Measurements from ENCODE around the gene ZSWIM6. TPM values are rescaled to one million over a fixed set of nuclear protein-coding genes. Genes with fewer than 3 reads are reported as not detected.

The ZSWIM6 gene
- polyA plus RNA-seq, 2 donors, result 3.6 to 5.4 TPM

DNA sequence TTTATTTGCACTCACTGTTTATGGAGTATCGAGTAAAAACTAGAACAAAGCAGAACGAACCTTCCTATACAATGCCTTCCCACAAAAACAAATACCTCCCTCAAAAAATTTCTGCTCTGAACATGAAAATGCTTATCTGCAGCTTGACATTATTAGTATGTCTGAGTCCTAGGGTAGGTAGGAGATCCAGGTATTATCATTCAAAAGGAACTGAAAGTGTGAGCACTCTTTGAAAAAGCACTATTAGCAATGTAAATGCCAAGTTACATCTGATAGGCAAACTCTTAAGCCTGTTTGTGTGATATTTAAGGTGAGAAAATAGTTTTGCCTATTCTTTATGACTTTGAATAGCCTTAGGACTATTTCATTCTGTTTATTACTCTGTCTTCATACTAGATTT, 47.6 kb downstream of the ZSWIM6 start:
- no peak overlapping the region for H3K4me3 ChIP-seq (ENCODE audit: low read depth in 1 of 2, low read length in 2 of 2)
- H3K4me1 ChIP-seq (ENCODE audit: control insufficient read depth in 2 of 2, insufficient read depth in 2 of 2, low read length in 1 of 2), result no peaks in the 10 kb centered on the region
- 83 to 86% methylated on average over 2 of the region's 2 CpGs for WGBS, 2 donors
- no peaks in the 10 kb centered on the region for H3K36me3 ChIP-seq (ENCODE audit: control insufficient read depth in 2 of 2, insufficient read depth in 2 of 2, low read length in 1 of 2)
- H3K27me3 ChIP-seq (ENCODE audit: control insufficient read depth in 1 of 2, insufficient read depth in 2 of 2, low read length in 2 of 2), result no peaks in the 10 kb centered on the region
- no peak overlapping the region for H3K27ac ChIP-seq (ENCODE audit: low read depth in 2 of 2, low read length in 1 of 2)
- no peaks in the 10 kb centered on the region for H3K9me3 ChIP-seq (ENCODE audit: control insufficient read depth in 2 of 2, insufficient read depth in 1 of 2, low read depth in 1 of 2, low read length in 1 of 2)

DNA sequence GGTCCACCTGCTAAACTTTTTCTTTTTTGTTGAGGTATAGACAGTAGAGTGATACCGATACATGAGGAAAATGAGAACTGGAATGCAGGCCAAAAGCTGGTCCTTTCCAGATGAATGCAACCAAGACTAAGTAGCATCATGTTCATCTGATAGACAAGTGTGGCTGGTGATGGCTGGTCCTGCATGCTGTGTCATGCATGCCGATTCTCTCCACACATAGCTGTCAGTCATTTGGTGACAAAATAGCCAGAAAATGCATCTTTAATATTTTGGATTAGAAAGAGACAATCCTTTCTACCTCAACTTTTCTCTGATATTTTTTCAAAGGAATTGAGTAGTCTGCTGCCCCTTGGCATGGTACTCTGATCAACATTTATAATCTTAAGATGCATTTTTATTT, 49.9 kb downstream of the ZSWIM6 start:
- H3K27ac ChIP-seq (ENCODE audit: low read depth in 2 of 2, low read length in 1 of 2), result no peak overlapping the region
- no peak overlapping the region for H3K4me3 ChIP-seq (ENCODE audit: low read depth in 1 of 2, low read length in 2 of 2)
- WGBS, 2 donors, result 86 to 91% methylated on average over 2 of the region's 2 CpGs
- H3K9me3 ChIP-seq (ENCODE audit: control insufficient read depth in 2 of 2, insufficient read depth in 1 of 2, low read depth in 1 of 2, low read length in 1 of 2), result no peaks in the 10 kb centered on the region
- no peaks in the 10 kb centered on the region for H3K4me1 ChIP-seq (ENCODE audit: control insufficient read depth in 2 of 2, insufficient read depth in 2 of 2, low read length in 1 of 2)
- no peaks in the 10 kb centered on the region for H3K36me3 ChIP-seq (ENCODE audit: control insufficient read depth in 2 of 2, insufficient read depth in 2 of 2, low read length in 1 of 2)
- no peaks in the 10 kb centered on the region for H3K27me3 ChIP-seq (ENCODE audit: control insufficient read depth in 1 of 2, insufficient read depth in 2 of 2, low read length in 2 of 2)

DNA sequence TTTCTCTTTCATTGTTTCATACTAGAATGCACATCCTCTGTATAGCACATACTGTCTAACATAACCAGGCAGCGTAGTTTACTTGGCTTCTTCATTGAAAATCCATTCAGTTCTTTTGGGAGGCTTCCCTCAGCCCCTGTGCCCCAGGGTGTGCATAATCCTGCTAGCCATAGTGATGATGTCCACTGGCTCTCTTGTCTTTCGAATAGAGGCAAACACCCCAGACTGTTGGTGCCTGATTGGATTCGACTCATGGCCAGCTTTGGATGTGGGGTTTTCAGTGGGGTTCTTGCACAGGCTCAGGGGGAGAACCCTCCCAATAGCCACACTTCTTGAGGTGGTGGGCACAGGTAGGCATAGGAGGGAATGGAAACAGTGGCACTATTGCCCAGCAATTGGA, 53.6 kb downstream of the ZSWIM6 start:
- H3K4me3 ChIP-seq (ENCODE audit: low read depth in 1 of 2, low read length in 2 of 2), result no peak overlapping the region
- H3K27me3 ChIP-seq (ENCODE audit: control insufficient read depth in 1 of 2, insufficient read depth in 2 of 2, low read length in 2 of 2), result no peaks in the 10 kb centered on the region
- 90 to 98% methylated on average over 3 of the region's 3 CpGs for WGBS, 2 donors
- no peak overlapping the region for H3K27ac ChIP-seq (ENCODE audit: low read depth in 2 of 2, low read length in 1 of 2)
- H3K36me3 ChIP-seq (ENCODE audit: control insufficient read depth in 2 of 2, insufficient read depth in 2 of 2, low read length in 1 of 2), result no peaks in the 10 kb centered on the region
- no peaks in the 10 kb centered on the region for H3K9me3 ChIP-seq (ENCODE audit: control insufficient read depth in 2 of 2, insufficient read depth in 1 of 2, low read depth in 1 of 2, low read length in 1 of 2)
- no peaks in the 10 kb centered on the region for H3K4me1 ChIP-seq (ENCODE audit: control insufficient read depth in 2 of 2, insufficient read depth in 2 of 2, low read length in 1 of 2)

DNA sequence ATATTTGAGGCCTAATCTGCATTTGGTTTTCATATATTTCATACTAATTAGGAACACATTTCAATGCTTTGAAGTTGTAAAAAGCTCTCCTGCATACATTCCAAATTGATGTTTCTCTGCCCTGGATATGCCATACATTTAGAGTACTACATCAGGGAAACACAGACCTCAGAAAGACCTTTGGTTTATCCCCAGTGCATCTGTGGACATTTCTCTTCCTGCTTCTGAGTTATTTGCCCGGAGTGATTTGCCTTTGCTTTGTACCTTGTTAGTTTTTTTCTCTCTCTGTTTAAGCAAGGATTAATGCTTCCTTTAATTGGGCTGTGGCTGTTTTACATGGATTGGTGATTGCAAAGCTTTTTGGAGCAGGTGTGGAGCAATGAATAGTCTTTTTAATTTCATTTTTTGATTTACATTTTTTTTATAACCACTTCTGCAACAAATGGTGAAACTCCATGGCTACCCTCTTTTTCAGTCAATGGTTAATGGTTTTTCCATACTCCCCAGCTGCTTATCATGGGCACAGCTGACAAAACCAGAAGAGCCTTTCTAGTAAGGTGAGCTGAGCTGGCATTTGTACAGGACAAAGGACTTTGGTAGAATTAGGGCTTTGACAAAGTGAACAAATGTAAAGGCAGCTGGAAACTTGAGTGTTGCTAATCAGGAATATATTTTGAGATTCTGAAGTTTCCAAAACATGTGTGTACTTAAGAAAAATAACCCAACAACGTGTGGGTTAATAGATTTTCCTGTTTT, 54.2 kb downstream of the ZSWIM6 start:
- Histone ChIP-seq H3K27me3 (ENCODE audit: control insufficient read depth in 1 of 2, insufficient read depth in 2 of 2, low read length in 2 of 2) (no peaks in the 10 kb centered on the region), H3K9me3 (ENCODE audit: control insufficient read depth in 2 of 2, insufficient read depth in 1 of 2, low read depth in 1 of 2, low read length in 1 of 2) (no peaks in the 10 kb centered on the region), H3K27ac (ENCODE audit: low read depth in 2 of 2, low read length in 1 of 2) (no peak overlapping the region), H3K4me3 (ENCODE audit: low read depth in 1 of 2, low read length in 2 of 2) (no peak overlapping the region), H3K4me1 (ENCODE audit: control insufficient read depth in 2 of 2, insufficient read depth in 2 of 2, low read length in 1 of 2) (no peaks in the 10 kb centered on the region), H3K36me3 (ENCODE audit: control insufficient read depth in 2 of 2, insufficient read depth in 2 of 2, low read length in 1 of 2) (no peaks in the 10 kb centered on the region)
- 27 to 41% methylated on average over 2 of the region's 2 CpGs for WGBS, 2 donors

DNA sequence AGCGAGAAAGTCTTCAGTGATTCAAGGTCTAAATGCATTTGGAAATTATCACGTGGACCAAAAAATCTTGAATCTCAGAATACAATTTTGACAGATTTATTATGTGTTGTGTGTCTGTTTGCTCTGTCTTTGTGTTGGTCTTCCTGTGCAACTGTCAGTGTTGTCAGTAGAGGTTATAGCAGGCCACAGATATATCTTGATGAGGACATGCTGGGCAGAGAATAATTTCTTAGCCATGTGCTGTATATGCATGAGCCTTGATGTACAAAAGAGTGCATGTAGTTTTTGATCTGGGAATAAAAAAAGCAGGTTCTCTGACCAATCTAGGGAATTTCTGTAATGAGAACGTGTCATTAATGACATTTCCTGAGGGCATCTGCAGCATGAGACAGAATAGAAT, 57.6 kb downstream of the ZSWIM6 start:
- WGBS, 2 donors, result 67 to 68% methylated on average over 3 of the region's 3 CpGs
- Histone ChIP-seq H3K27ac (ENCODE audit: low read depth in 2 of 2, low read length in 1 of 2) (no peak overlapping the region), H3K27me3 (ENCODE audit: control insufficient read depth in 1 of 2, insufficient read depth in 2 of 2, low read length in 2 of 2) (no peaks in the 10 kb centered on the region), H3K4me3 (ENCODE audit: low read depth in 1 of 2, low read length in 2 of 2) (no peak overlapping the region), H3K4me1 (ENCODE audit: control insufficient read depth in 2 of 2, insufficient read depth in 2 of 2, low read length in 1 of 2) (peaks cover 0 to 3% of the 10 kb centered on the region in 2 donors), H3K36me3 (ENCODE audit: control insufficient read depth in 2 of 2, insufficient read depth in 2 of 2, low read length in 1 of 2) (peaks cover 0 to 3% of the 10 kb centered on the region in 2 donors), H3K9me3 (ENCODE audit: control insufficient read depth in 2 of 2, insufficient read depth in 1 of 2, low read depth in 1 of 2, low read length in 1 of 2) (no peaks in the 10 kb centered on the region)

DNA sequence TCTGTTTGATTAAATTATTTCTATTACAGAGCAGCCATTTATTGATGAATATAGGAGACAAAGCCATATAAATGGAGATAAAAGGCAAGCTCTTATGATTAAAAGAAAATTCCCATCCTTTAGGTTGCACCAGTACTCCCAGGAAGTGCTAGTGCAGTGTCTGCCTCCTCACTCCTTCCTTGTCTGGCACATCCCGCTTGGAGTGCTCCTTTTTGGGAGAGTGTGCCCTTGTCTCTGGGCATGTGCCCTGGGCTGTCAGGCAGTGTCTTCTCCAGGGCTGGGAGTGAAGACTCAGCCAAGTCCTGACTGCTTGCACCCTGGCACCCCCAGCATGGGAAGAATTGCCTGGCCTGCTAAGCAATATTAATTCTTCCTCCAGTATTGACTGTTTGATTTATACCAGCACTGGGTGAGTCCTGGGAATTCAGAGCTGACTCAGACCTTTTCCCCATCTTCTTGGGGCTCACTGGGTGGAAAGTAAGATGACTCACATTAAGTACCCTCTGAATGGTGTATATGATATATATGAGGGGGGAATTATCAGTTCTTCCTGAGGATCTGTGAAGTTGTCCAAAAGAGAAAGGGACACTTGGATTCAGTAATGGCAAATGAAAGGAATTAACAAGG, 62.1 kb downstream of the ZSWIM6 start:
- Histone ChIP-seq H3K27me3 (ENCODE audit: control insufficient read depth in 1 of 2, insufficient read depth in 2 of 2, low read length in 2 of 2) (no peaks in the 10 kb centered on the region), H3K4me3 (ENCODE audit: low read depth in 1 of 2, low read length in 2 of 2) (no peak overlapping the region), H3K27ac (ENCODE audit: low read depth in 2 of 2, low read length in 1 of 2) (no peak overlapping the region), H3K9me3 (ENCODE audit: control insufficient read depth in 2 of 2, insufficient read depth in 1 of 2, low read depth in 1 of 2, low read length in 1 of 2) (no peaks in the 10 kb centered on the region), H3K4me1 (ENCODE audit: control insufficient read depth in 2 of 2, insufficient read depth in 2 of 2, low read length in 1 of 2) (peaks cover 0 to 3% of the 10 kb centered on the region in 2 donors), H3K36me3 (ENCODE audit: control insufficient read depth in 2 of 2, insufficient read depth in 2 of 2, low read length in 1 of 2) (peaks cover 0 to 3% of the 10 kb centered on the region in 2 donors)
- 95% methylated on average over 1 of the region's 1 CpG for WGBS, 2 donors

DNA sequence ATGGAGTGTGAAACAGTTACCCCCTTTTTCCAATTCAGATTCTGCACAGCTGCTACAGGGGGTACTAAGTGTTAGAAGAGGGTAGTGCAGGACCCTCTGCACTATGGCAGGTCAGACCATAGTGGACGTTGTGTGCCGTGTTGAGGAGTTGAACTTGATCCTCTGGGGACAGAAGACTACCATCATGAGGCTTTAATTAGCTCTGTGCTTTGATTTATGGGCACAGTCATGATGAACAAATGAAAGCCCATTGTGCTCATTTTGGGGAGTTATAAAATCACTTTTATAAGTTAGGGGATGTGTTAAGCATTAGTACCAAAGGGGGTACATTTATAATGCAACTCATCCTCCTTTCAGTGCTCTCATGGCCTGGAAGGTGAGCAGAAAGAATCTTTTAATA, 62.7 kb downstream of the ZSWIM6 start:
- Histone ChIP-seq H3K36me3 (ENCODE audit: control insufficient read depth in 2 of 2, insufficient read depth in 2 of 2, low read length in 1 of 2) (peaks cover 0 to 3% of the 10 kb centered on the region in 2 donors), H3K27ac (ENCODE audit: low read depth in 2 of 2, low read length in 1 of 2) (no peak overlapping the region), H3K27me3 (ENCODE audit: control insufficient read depth in 1 of 2, insufficient read depth in 2 of 2, low read length in 2 of 2) (no peaks in the 10 kb centered on the region), H3K4me3 (ENCODE audit: low read depth in 1 of 2, low read length in 2 of 2) (no peak overlapping the region), H3K9me3 (ENCODE audit: control insufficient read depth in 2 of 2, insufficient read depth in 1 of 2, low read depth in 1 of 2, low read length in 1 of 2) (no peaks in the 10 kb centered on the region), H3K4me1 (ENCODE audit: control insufficient read depth in 2 of 2, insufficient read depth in 2 of 2, low read length in 1 of 2) (peaks cover 0 to 3% of the 10 kb centered on the region in 2 donors)
- WGBS, 2 donors, result 95 to 96% methylated on average over 2 of the region's 2 CpGs

DNA sequence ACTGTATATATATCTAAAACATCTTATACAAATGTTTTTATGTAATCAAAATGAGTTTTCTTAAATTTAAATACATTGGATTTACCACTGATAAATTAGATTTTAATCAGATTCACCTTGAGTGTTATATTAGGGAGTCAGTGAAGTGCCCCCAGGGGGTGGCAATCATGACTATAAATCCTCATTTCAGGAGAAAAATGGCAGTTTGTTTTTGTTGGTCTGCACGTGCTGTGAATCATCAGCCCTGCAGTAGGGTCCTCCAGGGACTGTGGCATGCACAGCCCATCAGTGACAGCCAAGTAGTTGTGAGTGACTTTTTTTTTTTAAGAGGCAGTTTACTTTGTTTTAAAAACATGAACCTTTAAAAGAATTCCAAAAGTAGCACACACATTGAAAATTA, 65.2 kb downstream of the ZSWIM6 start:
- no peaks in the 10 kb centered on the region for H3K36me3 ChIP-seq (ENCODE audit: control insufficient read depth in 2 of 2, insufficient read depth in 2 of 2, low read length in 1 of 2)
- no peak overlapping the region for H3K4me3 ChIP-seq (ENCODE audit: low read depth in 1 of 2, low read length in 2 of 2)
- H3K27me3 ChIP-seq (ENCODE audit: control insufficient read depth in 1 of 2, insufficient read depth in 2 of 2, low read length in 2 of 2), result no peaks in the 10 kb centered on the region
- no peak overlapping the region for H3K27ac ChIP-seq (ENCODE audit: low read depth in 2 of 2, low read length in 1 of 2)
- peaks cover 0 to 3% of the 10 kb centered on the region in 2 donors for H3K4me1 ChIP-seq (ENCODE audit: control insufficient read depth in 2 of 2, insufficient read depth in 2 of 2, low read length in 1 of 2)
- 19 to 43% methylated on average over 1 of the region's 1 CpG for WGBS, 2 donors
- H3K9me3 ChIP-seq (ENCODE audit: control insufficient read depth in 2 of 2, insufficient read depth in 1 of 2, low read depth in 1 of 2, low read length in 1 of 2), result no peaks in the 10 kb centered on the region

DNA sequence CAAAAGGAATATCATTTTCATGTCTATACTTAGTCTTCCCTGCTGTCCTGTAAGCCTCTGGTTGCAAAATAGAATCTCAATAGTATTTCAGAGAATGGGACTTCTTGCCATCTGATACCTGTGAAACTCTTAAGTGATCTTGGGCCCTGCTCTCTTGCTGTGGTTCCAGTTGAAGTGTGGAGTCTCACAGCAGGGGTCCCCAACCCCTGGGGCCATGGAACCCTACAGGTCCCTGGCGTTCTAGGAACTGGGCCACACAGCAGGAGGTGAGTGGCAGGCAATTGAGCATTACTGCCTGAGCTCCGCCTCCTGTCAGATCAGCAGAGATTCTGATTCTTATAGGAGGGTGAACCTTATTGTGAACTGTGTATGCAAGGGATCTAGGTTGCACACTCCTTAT, 65.9 kb downstream of the ZSWIM6 start:
- Histone ChIP-seq H3K36me3 (ENCODE audit: control insufficient read depth in 2 of 2, insufficient read depth in 2 of 2, low read length in 1 of 2) (no peaks in the 10 kb centered on the region), H3K4me3 (ENCODE audit: low read depth in 1 of 2, low read length in 2 of 2) (no peak overlapping the region), H3K4me1 (ENCODE audit: control insufficient read depth in 2 of 2, insufficient read depth in 2 of 2, low read length in 1 of 2) (peaks cover 0 to 3% of the 10 kb centered on the region in 2 donors), H3K27me3 (ENCODE audit: control insufficient read depth in 1 of 2, insufficient read depth in 2 of 2, low read length in 2 of 2) (no peaks in the 10 kb centered on the region), H3K9me3 (ENCODE audit: control insufficient read depth in 2 of 2, insufficient read depth in 1 of 2, low read depth in 1 of 2, low read length in 1 of 2) (no peaks in the 10 kb centered on the region), H3K27ac (ENCODE audit: low read depth in 2 of 2, low read length in 1 of 2) (no peak overlapping the region)
- WGBS, 2 donors, result 92 to 93% methylated on average over 2 of the region's 2 CpGs

DNA sequence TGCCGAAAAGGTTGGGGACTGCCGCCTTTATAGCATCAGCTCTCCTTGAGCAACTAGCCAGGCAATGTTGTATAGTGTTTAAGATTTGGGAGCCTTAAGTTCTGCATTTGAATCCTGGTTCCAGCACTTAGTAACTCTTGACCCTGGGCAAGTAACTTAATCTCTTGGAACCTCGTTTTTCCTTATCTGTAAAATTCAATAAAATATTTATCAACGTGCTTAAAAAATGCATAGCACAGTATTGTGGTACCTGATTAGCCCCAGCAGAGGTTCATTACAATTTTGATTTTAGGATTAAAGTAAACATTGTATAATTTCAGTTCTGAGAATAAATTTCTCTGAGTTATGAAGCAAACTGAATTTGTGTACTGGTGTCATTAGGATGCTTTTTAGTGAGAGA, 66.4 kb downstream of the ZSWIM6 start:
- no peak overlapping the region for H3K4me3 ChIP-seq (ENCODE audit: low read depth in 1 of 2, low read length in 2 of 2)
- H3K27ac ChIP-seq (ENCODE audit: low read depth in 2 of 2, low read length in 1 of 2), result no peak overlapping the region
- H3K36me3 ChIP-seq (ENCODE audit: control insufficient read depth in 2 of 2, insufficient read depth in 2 of 2, low read length in 1 of 2), result no peaks in the 10 kb centered on the region
- WGBS, 2 donors, result 84 to 89% methylated on average over 4 of the region's 4 CpGs
- H3K27me3 ChIP-seq (ENCODE audit: control insufficient read depth in 1 of 2, insufficient read depth in 2 of 2, low read length in 2 of 2), result no peaks in the 10 kb centered on the region
- H3K4me1 ChIP-seq (ENCODE audit: control insufficient read depth in 2 of 2, insufficient read depth in 2 of 2, low read length in 1 of 2), result peaks cover 0 to 3% of the 10 kb centered on the region in 2 donors
- H3K9me3 ChIP-seq (ENCODE audit: control insufficient read depth in 2 of 2, insufficient read depth in 1 of 2, low read depth in 1 of 2, low read length in 1 of 2), result no peaks in the 10 kb centered on the region
